K562 (cell line): ENCODE results near the gene TAL1. TPM values are rescaled to one million over a fixed set of nuclear protein-coding genes. Genes with fewer than 3 reads are reported as not detected.

Experiments used
- PHB2 ChIP-seq: fragments of 450-650 bp; IDR thresholded peaks from 2 replicates; pipeline ENCODE4 v1.6.1; 2017; ENCODE audit warnings: low read depth
- POLR2B ChIP-seq: fragments of 450-650 bp; IDR thresholded peaks from 2 replicates; pipeline ENCODE4 v1.6.1; 2018; ENCODE audit warnings: low read depth; ENCODE audit not compliant: partially characterized antibody
- PPARD ChIP-seq: fragments of 250-450 bp; sonication (Bioruptor Pico); IDR thresholded peaks from 2 replicates; pipeline ENCODE4 v1.8.0; 2022; ENCODE audit warnings: inconsistent platforms, mild to moderate bottlenecking, moderate library complexity
- TBL1XR1 ChIP-seq, 2 experiments: IDR thresholded peaks; 2 replicates each; pipeline ENCODE4 v1.6.1; 2012; ENCODE audit warnings: improper control_type of control experiment in 2 of 2, low read length in 2 of 2, mild to moderate bottlenecking in 1 of 2
- ZNF212 ChIP-seq: fragments of 450-650 bp; formaldehyde crosslinking; IDR thresholded peaks from 2 replicates; pipeline ENCODE4 v1.4.0; 2020; ENCODE audit warnings: mild to moderate bottlenecking
- ZNF431 ChIP-seq: sonication (generic); formaldehyde crosslinking; IDR thresholded peaks from 2 replicates; pipeline ENCODE4 v1.8.0; 2022; ENCODE audit warnings: mild to moderate bottlenecking, missing genetic modification reagents
- ZNF444 ChIP-seq: fragments of 250-450 bp; sonication (Bioruptor Pico); IDR thresholded peaks from 2 replicates; pipeline ENCODE4 v1.4.0; 2020; ENCODE audit warnings: mild to moderate bottlenecking, moderate library complexity
- ZNF766 ChIP-seq: fragments of 200-800 bp; sonication (Bioruptor generic); conservative IDR thresholded peaks from 2 replicates; pipeline ENCODE4 v1.6.1; 2016; ENCODE audit warnings: missing genetic modification characterization, missing compliant biosample characterization
- polyA plus RNA-seq, 8 experiments: library from polyadenylated mRNA; depleted of rRNA in 4 of 8; stranded (reverse) in 5 of 8; unstranded in 3 of 8; fragments of >200 nt; fragmentation: Nextera tagmentation in 2 of 8; fragmentation: Illumina TruSeq in 1 of 8; extraction: Ambion mirVana in 2 of 8; extraction: Trizol in 1 of 8; gene quantifications; 2 replicates each; pipeline versions ENCODE4 v1.2.1 to v1.2.3, GENCODE V29; 2011 to 2014; ENCODE audit warnings: inconsistent platforms in 1 of 8, missing spikeins in 1 of 8
- total RNA-seq, 7 experiments: library from RNA; depleted of rRNA in 6 of 7; stranded (reverse); fragments of >200 nt in 6 of 7; fragmentation: Illumina TruSeq in 2 of 7; extraction: Trizol in 2 of 7; gene quantifications; 2 replicates each; pipeline versions ENCODE4 v1.2.1 to v1.2.3, GENCODE V29; 2011 to 2021; ENCODE audit warnings: low replicate concordance in 1 of 7
- TF ChIP-seq, protein P1 (sequence below), 2 experiments: fragments of 450-650 bp; IDR thresholded peaks; 2 replicates each; pipeline ENCODE4 v1.6.1; 2016
- TF ChIP-seq, protein P2 (sequence below): fragments of 450-650 bp; formaldehyde crosslinking; IDR thresholded peaks from 2 replicates; pipeline ENCODE4 v1.4.0; 2022; ENCODE audit warnings: mild to moderate bottlenecking, moderate library complexity
- TF ChIP-seq, protein P3 (sequence below): fragments of 450-650 bp; IDR thresholded peaks from 2 replicates; pipeline ENCODE4 v1.6.1; 2014; ENCODE audit warnings: low read depth, mild to moderate bottlenecking, moderate library complexity, borderline replicate concordance
- TF ChIP-seq, protein P4 (sequence below): sonication (generic); formaldehyde crosslinking; IDR thresholded peaks from 2 replicates; pipeline ENCODE4 v1.8.1; 2023; ENCODE audit warnings: mild to moderate bottlenecking, missing genetic modification reagents
- TF ChIP-seq, protein P5 (sequence below): fragments of 450-650 bp; IDR thresholded peaks from 2 replicates; pipeline ENCODE4 v1.6.1; 2016; ENCODE audit warnings: low read depth

Gene TAL1
- total and polyA plus RNA-seq, 9 of the 15 experiments (the other 6 are each of a cell fraction or from before 2014, with no cell fraction given) = 18.5 to 106 (median 59.7) TPM

DNA sequence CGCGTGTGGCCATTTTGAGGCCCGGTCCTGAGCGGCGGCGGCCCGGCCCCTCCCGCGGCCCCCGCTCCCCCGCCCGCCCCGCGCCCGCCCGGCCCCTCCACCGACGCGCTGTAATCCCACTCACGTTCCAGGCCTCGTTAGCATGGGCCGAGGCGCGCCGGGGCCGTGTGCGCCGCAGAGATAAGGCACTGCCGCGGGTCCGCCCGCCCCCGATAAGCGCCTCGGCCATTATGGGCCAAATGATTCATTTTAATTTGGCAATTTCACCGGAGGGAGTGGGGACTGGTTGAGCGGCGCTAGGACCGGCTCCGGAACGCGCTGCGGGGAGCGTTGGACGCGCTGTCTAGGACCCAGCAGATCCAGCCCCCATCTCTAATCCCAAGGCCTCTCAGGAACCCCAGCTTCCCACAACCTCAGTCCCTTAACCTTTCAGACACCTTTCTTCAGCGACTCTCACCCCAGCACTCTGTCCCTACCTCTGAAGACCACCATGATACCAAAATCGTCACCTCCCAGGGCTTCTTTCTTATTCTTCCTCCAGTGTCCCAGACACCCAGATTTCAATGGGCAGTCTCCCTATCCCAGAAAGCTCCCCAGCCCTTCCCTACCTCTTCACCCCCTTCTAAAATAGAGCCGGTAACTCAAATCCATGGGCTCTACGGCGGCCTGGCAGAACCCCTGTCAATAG is at the start of gene TAL1 (continued):
- TF ChIP-seq ZNF766 (CRISPR knock-in tag) = peak; percentile 97
- peak; percentile 90 for TF ChIP-seq PHB2
- TF ChIP-seq, protein P1, sequence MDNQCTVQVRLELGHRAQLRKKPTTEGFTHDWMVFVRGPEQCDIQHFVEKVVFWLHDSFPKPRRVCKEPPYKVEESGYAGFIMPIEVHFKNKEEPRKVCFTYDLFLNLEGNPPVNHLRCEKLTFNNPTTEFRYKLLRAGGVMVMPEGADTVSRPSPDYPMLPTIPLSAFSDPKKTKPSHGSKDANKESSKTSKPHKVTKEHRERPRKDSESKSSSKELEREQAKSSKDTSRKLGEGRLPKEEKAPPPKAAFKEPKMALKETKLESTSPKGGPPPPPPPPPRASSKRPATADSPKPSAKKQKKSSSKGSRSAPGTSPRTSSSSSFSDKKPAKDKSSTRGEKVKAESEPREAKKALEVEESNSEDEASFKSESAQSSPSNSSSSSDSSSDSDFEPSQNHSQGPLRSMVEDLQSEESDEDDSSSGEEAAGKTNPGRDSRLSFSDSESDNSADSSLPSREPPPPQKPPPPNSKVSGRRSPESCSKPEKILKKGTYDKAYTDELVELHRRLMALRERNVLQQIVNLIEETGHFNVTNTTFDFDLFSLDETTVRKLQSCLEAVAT (IDR thresholded peaks at IDR 0.05) = peak in 1 of 2 experiments; percentile 82; a peak in 3 of 4 replicates
- TF ChIP-seq ZNF212 = no peak
- no peak for TF ChIP-seq PPARD (CRISPR knock-in tag)
- TF ChIP-seq, protein P2, sequence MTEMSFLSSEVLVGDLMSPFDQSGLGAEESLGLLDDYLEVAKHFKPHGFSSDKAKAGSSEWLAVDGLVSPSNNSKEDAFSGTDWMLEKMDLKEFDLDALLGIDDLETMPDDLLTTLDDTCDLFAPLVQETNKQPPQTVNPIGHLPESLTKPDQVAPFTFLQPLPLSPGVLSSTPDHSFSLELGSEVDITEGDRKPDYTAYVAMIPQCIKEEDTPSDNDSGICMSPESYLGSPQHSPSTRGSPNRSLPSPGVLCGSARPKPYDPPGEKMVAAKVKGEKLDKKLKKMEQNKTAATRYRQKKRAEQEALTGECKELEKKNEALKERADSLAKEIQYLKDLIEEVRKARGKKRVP (CRISPR knock-in tag) = peak; percentile 52; the same call in 1 of the 2 replicates
- TF ChIP-seq, protein P3, sequence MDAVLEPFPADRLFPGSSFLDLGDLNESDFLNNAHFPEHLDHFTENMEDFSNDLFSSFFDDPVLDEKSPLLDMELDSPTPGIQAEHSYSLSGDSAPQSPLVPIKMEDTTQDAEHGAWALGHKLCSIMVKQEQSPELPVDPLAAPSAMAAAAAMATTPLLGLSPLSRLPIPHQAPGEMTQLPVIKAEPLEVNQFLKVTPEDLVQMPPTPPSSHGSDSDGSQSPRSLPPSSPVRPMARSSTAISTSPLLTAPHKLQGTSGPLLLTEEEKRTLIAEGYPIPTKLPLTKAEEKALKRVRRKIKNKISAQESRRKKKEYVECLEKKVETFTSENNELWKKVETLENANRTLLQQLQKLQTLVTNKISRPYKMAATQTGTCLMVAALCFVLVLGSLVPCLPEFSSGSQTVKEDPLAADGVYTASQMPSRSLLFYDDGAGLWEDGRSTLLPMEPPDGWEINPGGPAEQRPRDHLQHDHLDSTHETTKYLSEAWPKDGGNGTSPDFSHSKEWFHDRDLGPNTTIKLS = peak; percentile 59; the same call in 1 of the 2 replicates
- TF ChIP-seq TBL1XR1 (IDR thresholded peaks at IDR 0.05; ENCODE audit: low read length in 2 of 2) = peak; percentile 91 to 95
- TF ChIP-seq ZNF444 (CRISPR knock-in tag) = no peak
- TF ChIP-seq, protein P4, sequence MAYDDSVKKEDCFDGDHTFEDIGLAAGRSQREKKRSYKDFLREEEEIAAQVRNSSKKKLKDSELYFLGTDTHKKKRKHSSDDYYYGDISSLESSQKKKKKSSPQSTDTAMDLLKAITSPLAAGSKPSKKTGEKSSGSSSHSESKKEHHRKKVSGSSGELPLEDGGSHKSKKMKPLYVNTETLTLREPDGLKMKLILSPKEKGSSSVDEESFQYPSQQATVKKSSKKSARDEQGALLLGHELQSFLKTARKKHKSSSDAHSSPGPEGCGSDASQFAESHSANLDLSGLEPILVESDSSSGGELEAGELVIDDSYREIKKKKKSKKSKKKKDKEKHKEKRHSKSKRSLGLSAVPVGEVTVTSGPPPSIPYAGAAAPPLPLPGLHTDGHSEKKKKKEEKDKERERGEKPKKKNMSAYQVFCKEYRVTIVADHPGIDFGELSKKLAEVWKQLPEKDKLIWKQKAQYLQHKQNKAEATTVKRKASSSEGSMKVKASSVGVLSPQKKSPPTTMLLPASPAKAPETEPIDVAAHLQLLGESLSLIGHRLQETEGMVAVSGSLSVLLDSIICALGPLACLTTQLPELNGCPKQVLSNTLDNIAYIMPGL = no peak
- no peak for TF ChIP-seq POLR2B
- TF ChIP-seq, protein P5, sequence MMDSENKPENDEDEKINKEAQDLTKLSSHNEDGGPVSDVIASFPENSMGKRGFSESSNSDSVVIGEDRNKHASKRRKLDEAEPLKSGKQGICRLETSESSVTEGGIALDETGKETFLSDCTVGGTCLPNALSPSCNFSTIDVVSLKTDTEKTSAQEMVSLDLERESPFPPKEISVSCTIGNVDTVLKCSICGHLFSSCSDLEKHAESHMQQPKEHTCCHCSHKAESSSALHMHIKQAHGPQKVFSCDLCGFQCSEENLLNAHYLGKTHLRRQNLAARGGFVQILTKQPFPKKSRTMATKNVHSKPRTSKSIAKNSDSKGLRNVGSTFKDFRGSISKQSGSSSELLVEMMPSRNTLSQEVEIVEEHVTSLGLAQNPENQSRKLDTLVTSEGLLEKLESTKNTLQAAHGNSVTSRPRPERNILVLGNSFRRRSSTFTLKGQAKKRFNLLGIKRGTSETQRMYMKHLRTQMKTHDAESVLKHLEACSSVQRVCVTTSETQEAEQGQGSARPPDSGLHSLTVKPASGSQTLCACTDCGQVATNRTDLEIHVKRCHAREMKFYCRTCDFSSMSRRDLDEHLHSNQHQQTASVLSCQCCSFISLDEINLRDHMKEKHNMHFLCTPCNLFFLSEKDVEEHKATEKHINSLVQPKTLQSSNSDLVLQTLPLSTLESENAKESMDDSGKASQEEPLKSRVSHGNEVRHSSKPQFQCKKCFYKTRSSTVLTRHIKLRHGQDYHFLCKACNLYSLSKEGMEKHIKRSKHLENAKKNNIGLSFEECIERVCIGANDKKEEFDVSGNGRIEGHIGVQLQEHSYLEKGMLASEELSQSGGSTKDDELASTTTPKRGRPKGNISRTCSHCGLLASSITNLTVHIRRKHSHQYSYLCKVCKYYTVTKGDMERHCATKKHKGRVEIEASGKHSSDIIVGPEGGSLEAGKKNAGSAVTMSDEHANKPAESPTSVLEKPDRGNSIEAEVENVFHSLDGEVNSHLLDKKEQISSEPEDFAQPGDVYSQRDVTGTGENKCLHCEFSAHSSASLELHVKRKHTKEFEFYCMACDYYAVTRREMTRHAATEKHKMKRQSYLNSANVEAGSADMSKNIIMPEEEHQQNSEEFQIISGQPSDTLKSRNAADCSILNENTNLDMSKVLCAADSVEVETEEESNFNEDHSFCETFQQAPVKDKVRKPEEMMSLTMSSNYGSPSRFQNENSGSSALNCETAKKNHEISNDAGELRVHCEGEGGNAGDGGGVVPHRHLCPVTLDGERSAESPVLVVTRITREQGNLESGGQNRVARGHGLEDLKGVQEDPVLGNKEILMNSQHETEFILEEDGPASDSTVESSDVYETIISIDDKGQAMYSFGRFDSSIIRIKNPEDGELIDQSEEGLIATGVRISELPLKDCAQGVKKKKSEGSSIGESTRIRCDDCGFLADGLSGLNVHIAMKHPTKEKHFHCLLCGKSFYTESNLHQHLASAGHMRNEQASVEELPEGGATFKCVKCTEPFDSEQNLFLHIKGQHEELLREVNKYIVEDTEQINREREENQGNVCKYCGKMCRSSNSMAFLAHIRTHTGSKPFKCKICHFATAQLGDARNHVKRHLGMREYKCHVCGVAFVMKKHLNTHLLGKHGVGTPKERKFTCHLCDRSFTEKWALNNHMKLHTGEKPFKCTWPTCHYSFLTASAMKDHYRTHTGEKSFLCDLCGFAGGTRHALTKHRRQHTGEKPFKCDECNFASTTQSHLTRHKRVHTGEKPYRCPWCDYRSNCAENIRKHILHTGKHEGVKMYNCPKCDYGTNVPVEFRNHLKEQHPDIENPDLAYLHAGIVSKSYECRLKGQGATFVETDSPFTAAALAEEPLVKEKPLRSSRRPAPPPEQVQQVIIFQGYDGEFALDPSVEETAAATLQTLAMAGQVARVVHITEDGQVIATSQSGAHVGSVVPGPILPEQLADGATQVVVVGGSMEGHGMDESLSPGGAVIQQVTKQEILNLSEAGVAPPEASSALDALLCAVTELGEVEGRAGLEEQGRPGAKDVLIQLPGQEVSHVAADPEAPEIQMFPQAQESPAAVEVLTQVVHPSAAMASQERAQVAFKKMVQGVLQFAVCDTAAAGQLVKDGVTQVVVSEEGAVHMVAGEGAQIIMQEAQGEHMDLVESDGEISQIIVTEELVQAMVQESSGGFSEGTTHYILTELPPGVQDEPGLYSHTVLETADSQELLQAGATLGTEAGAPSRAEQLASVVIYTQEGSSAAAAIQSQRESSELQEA = peak; percentile 69
- no peak for TF ChIP-seq ZNF431 (CRISPR knock-in tag)
